Coronary artery (tissue), 2 donors: ENCODE data around the gene TPSAB1.

Experiments
- DNase-seq: peaks from one replicate; pipeline ENCODE4 v3.0.0-alpha.2; 2017; ENCODE audit warnings: low spot score
- H3K27ac ChIP-seq, 2 donors: fragments of 200-600 bp; sonication (generic); one replicate each; pipeline ENCODE4 v1.5.1; 2016 to 2019
- H3K4me3 ChIP-seq: fragments of 200-600 bp; sonication (generic); 2 replicates; pipeline ENCODE4 v1.5.1; 2016; ENCODE audit warnings: mild to moderate bottlenecking, moderate library complexity
- TF ChIP-seq, protein P1 (sequence below): fragments of 200-600 bp; sonication (generic); IDR thresholded peaks from one replicate; pipeline ENCODE4 v1.5.1; 2019; ENCODE audit warnings: antibody characterized with exemption

The TPSAB1 gene

DNA sequence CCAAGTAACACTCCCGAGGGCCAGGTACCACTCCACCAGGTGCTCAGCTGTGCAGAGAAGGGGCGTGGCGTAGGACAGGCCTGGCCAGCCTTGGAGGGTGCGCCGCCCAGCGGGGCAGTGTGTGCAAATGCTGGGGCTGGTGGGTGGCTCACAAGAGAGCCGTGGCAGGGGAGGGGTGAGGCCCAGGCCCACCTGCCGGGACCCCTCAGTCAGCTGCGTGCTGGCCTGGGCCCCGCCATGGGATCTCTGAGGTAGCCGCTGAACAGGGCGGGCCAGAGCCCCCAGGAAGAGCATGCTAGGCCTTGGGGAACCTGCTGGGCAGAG lies 24.2 kb upstream of the TPSAB1 start:
- TF ChIP-seq, protein P1, sequence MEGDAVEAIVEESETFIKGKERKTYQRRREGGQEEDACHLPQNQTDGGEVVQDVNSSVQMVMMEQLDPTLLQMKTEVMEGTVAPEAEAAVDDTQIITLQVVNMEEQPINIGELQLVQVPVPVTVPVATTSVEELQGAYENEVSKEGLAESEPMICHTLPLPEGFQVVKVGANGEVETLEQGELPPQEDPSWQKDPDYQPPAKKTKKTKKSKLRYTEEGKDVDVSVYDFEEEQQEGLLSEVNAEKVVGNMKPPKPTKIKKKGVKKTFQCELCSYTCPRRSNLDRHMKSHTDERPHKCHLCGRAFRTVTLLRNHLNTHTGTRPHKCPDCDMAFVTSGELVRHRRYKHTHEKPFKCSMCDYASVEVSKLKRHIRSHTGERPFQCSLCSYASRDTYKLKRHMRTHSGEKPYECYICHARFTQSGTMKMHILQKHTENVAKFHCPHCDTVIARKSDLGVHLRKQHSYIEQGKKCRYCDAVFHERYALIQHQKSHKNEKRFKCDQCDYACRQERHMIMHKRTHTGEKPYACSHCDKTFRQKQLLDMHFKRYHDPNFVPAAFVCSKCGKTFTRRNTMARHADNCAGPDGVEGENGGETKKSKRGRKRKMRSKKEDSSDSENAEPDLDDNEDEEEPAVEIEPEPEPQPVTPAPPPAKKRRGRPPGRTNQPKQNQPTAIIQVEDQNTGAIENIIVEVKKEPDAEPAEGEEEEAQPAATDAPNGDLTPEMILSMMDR = no peak
- DNase-seq = no peak
- Histone ChIP-seq H3K4me3 (no peak overlapping the region), H3K27ac (no peak overlapping the region)

DNA sequence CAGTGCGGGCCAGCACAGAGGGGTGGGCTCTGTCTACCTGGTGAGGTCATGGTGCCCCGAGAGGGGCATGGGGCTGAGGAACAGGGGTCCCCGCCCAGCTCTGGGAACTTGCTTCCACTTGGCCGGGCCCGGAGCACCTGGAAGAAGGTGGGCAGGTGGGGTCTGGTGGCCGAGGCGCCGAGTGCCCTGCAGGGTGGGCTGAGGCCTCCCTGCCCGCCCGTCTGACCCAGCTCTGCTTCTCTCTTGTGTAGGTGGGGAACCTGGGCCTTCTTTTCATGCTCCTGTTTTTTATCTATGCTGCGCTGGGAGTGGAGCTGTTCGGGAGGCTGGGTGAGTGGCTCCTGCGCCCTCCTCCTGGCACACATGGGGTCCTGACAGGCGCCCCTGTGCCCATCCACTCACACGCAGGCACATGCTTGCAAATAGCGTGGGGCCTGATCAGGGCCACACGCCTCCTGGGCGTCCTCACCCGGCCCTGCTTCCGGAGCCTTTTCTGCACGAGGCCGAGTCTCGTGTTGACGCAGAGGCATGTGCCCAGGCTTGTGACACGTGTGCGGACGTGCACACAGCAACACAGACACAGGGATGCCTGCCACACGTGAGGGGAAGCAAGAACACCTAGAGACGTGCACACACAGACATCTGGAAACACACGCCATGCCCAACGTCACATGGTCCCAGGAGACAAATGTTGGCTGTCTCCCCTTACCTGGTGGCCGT lies 23.7 kb upstream of the TPSAB1 start:
- Histone ChIP-seq H3K4me3 (no peak overlapping the region), H3K27ac (no peak overlapping the region)
- DNase-seq = no peak
- TF ChIP-seq, protein P1 = no peak

DNA sequence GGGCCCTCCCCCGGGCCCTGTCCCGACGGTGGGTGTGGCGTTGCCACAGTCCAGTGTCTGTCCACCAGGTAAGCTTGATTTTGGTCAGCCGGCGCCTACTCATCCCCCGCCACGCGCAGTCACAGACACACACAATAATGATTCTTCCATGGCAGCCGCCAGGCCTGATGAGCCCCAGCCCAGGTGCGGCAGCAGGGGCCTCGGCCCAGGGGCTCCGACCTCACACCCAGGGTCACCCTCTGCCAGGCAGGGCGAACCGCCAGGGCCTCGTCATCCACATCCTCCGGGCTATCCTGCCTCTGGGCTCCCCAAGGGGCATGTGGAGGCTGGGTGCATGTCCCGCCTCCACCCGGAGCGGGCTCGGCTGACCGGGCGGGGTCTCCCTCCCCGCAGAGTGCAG lies 23.0 kb upstream of the TPSAB1 start:
- TF ChIP-seq, protein P1 = no peak
- no peak overlapping the region for H3K4me3 ChIP-seq
- DNase-seq = no peak
- H3K27ac ChIP-seq = no peak overlapping the region

DNA sequence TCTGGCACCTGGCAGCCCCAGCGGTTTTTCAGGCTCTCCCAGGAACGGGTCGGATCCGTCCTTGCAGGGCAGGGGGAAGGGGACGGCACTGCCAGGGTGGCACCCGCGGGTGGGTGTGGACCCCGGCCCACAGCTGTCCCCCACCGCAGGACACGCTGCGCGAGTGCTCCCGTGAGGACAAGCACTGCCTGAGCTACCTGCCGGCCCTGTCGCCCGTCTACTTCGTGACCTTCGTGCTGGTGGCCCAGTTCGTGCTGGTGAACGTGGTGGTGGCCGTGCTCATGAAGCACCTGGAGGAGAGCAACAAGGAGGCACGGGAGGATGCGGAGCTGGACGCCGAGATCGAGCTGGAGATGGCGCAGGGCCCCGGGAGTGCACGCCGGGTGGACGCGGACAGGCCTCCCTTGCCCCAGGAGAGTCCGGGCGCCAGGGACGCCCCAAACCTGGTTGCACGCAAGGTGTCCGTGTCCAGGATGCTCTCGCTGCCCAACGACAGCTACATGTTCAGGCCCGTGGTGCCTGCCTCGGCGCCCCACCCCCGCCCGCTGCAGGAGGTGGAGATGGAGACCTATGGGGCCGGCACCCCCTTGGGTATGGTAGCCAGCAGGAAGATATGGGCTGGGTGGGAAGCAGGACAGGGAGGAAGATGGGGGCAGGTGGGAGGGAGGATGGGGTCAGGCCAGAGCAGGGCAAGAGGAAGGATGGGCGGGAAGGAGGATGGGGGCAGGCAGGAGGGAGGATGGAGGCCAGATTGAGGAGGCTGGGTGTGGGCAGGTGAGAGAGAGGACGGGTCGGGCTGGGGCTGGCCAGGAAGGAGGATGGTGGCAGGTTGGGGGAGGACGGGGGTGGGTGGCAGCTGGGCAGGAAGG lies 22.2 kb upstream of the TPSAB1 start:
- H3K27ac ChIP-seq = no peak overlapping the region
- TF ChIP-seq, protein P1 = no peak
- no peak overlapping the region for H3K4me3 ChIP-seq
- DNase-seq = no peak

DNA sequence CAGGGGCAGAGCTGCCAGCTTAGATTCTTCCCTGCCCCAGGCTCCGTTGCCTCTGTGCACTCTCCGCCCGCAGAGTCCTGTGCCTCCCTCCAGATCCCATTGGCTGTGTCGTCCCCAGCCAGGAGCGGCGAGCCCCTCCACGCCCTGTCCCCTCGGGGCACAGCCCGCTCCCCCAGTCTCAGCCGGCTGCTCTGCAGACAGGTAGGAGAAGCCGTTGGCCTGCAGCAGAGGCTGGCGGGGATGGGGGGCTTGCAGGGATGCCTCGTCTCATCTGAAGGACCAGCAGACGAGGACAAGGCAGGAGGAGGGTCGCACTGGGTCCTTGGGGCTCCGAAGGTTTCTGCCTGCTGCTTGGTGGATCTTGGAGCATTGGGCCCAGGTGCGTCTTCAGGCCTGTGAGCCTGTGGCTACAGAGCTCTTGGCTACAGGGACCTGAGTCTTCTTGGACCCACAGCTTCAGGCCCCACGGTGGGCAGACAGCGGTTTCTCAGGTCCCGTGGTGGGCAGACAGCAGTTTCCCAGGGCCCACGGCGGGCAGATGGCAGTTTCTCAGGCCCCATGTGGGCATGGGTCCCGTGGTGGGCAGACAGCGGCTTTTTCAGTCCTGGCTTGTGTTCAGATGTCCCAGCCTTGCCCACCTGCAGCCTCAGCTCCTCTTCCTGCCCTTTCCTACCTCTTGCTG lies 21.4 kb upstream of the TPSAB1 start:
- no peak overlapping the region for H3K27ac ChIP-seq
- DNase-seq = no peak
- TF ChIP-seq, protein P1 = no peak
- H3K4me3 ChIP-seq = no peak overlapping the region

DNA sequence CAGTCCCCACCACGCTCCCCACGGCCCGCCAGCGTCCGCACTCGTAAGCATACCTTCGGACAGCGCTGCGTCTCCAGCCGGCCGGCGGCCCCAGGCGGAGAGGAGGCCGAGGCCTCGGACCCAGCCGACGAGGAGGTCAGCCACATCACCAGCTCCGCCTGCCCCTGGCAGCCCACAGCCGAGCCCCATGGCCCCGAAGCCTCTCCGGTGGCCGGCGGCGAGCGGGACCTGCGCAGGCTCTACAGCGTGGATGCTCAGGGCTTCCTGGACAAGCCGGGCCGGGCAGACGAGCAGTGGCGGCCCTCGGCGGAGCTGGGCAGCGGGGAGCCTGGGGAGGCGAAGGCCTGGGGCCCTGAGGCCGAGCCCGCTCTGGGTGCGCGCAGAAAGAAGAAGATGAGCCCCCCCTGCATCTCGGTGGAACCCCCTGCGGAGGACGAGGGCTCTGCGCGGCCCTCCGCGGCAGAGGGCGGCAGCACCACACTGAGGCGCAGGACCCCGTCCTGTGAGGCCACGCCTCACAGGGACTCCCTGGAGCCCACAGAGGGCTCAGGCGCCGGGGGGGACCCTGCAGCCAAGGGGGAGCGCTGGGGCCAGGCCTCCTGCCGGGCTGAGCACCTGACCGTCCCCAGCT lies 20.3 kb upstream of the TPSAB1 start:
- Histone ChIP-seq H3K4me3 (no peak overlapping the region), H3K27ac (no peak overlapping the region)
- TF ChIP-seq, protein P1 = no peak
- DNase-seq = no peak
